ENCODE results near the gene MLXIP. TPM values are rescaled to one million over a fixed set of nuclear protein-coding genes. Genes with fewer than 3 reads are reported as not detected.

Gene MLXIP
- total RNA-seq, 4 donors from 2014 or later = 15.5 to 34.5 (median 19.8) TPM

DNA sequence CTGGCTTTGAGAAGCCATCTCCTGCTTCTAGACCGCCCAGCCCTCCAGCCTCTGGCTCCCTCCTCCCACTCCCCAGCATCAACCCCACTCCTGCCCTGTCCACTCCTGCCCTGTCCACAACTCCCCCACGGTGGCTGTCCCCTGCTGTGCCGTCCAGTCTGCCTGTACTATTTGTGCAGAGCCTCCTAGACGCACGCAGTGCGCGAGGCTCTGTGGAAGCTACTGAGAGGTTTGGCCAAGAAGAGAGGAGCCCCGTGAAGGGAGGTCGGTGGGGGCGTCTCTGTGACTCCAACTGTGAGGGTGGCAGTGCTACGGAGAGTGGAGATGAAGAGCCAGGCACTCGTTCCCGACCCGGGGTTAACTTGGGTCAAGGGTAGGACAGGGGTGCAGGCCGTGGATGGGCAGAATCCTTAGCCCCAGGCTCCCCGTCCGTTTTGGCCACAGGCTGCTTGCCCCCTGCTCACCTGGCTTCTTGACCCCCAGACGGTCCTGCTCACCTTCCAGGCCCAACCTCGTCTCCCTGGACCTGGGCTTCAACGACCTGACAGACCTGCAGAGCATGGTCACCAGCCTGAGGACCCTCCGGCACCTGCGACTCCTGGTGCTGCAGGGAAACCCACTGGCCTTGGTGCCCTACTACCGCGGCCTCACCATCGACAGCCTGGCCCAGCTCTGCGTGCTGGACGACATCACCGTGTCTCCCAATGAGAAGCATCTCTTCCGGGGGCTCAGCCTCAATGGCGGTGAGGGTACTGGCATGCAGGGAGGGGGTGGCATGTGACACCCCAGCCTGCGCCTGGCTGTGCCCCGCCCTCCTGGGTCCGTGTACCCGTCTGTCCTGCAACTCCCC, 111.3 kb downstream of the MLXIP start:
- 80 to 86% methylated on average over 33 to 34 of the region's 34 CpGs for WGBS, 2 donors

DNA sequence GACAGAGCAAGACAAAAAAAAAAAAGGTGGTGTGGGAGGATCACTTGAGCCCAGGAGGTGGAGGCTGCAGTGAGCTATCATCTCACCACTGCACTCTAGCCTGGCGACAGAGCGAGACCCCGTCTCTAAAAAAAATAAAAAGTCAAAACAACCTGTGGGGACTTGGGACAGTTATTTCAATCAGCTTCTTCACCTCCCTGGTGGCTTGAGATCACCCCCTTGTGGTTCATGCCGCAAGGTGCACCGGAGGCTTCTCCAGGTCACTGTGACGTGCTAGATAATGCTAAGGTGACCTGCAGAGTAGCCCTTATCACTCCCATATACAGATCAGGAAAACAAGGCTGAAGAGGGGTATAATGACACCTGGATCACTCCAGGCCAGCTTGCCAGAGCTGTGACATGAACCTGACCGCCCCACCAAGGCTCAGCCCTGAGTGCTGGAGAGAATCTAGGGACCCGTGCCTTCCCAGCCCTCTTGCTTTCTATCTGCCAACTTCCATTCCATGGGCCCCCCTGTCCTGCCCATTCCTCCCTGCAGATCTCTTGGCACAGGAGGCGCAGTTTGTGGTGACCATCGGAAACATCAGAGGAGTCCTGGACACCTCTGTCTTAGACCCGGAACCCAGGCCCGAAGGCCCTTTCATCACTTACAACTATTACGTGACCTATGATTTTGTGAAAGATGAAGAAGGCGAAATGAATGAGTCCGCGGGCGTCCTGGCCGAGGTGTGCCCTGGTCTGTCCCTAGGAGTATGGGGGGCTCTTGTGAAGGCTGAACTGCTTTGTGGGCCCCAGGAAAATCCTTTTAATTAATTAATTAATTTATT, 112.5 kb downstream of the MLXIP start:
- TF ChIP-seq CTCF (IDR thresholded peaks at IDR 0.05) = no peak
- no peak for TF ChIP-seq POLR2A (IDR thresholded peaks at IDR 0.05)
- 68% methylated on average over 18 of the region's 18 CpGs for WGBS, 2 donors
- intact Hi-C loops (cut with DNase I; ENCODE audit: low total_unique reads) = no loop called here
- peak in 1 of 2 donors; percentile 28 for DNase-seq (ENCODE audit: low spot score in 2 of 2)
- H3K4me3 ChIP-seq (ENCODE audit: low read depth, poor library complexity, severe bottlenecking) = no peak overlapping the region

More for the DNA sequence above, 111.3 kb downstream of the MLXIP start:
- TF ChIP-seq CTCF (IDR thresholded peaks at IDR 0.05) (no peak), POLR2A (IDR thresholded peaks at IDR 0.05) (no peak)
- no peak for DNase-seq (ENCODE audit: low spot score in 2 of 2)
- no peak overlapping the region for H3K4me3 ChIP-seq (ENCODE audit: low read depth, poor library complexity, severe bottlenecking)
- intact Hi-C loops (cut with DNase I; ENCODE audit: low total_unique reads) = no loop called here

DNA sequence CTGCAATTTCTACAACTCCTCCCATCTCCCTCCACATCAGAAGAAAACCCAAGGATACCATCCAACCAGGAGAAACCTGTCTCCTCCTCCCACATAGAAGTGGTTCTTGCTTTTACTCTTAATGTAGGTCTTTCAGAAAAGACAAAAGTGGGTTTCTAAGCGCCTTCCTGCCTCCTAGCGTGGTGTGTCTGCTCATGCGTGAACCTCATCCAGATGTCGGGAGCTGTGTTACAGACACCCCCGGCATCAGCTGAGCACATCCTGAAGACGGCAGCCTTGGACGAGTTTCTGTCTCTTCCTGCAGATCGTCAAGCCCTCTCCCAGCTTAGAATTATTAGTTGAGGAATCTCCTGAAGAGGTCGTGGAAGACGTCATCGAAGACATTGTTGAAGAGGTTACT, 113.9 kb downstream of the MLXIP start:
- TF ChIP-seq CTCF (IDR thresholded peaks at IDR 0.05) = no peak

GRCh38 chr12:122194804-122195203, 116.2 kb downstream of the MLXIP start:
- intact Hi-C loops (cut with DNase I; ENCODE audit: low total_unique reads) = no loop called here
- WGBS, 2 donors = 55 to 69% methylated on average over 1 of the region's 1 CpG

More for the DNA sequence above, 113.9 kb downstream of the MLXIP start:
- DNase-seq (ENCODE audit: low spot score in 2 of 2) = no peak
- intact Hi-C loops (cut with DNase I; ENCODE audit: low total_unique reads) = no loop called here
- WGBS, 2 donors = 78 to 82% methylated on average over 11 of the region's 11 CpGs
- H3K4me3 ChIP-seq (ENCODE audit: low read depth, poor library complexity, severe bottlenecking) = no peak overlapping the region

DNA sequence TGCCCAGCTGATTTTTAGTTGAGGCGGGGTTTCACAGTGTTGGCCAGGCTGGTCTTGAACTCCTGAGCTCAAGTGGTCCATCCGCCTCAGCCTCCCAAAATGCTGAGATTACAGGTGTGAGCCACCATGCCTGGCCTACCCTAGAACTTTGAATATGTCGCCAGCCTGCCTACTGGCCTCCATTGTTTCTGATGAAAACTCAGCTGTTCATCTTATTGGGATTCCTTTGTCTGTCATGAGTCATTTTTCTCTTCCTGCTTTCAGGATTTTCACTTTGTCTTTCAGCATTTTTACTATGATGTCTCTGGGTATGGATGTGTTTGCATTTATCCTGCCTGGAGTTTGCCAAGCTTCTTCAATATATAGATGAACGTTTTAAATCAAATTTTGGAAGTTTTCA, 116.8 kb downstream of the MLXIP start:
- DNase-seq (ENCODE audit: low spot score in 2 of 2) = no peak
- intact Hi-C loops (cut with DNase I; ENCODE audit: low total_unique reads) = no loop called here
- TF ChIP-seq CTCF (IDR thresholded peaks at IDR 0.05) = no peak
- WGBS, 2 donors = 92 to 97% methylated on average over 4 of the region's 4 CpGs
- no peak overlapping the region for H3K4me3 ChIP-seq (ENCODE audit: low read depth, poor library complexity, severe bottlenecking)

More at GRCh38 chr12:122194804-122195203, 116.2 kb downstream of the MLXIP start:
- H3K4me3 ChIP-seq (ENCODE audit: low read depth, poor library complexity, severe bottlenecking) = no peak overlapping the region
- TF ChIP-seq CTCF (IDR thresholded peaks at IDR 0.05) (no peak), POLR2A (IDR thresholded peaks at IDR 0.05) (no peak)
- DNase-seq (ENCODE audit: low spot score in 2 of 2) = no peak

Other genes with a start within 250 kb of the MLXIP start
- not detected for gene HPD, start 219.9 kb upstream of the MLXIP start, total RNA-seq
- gene PSMD9, start 190.0 kb upstream of the MLXIP start, total RNA-seq = 10 to 100 TPM; 67.9 to 87.5 (median 82.7) TPM
- 1 to 10 TPM in 3 of 4 donors, under 1 TPM in 1; 0.30 to 6.2 (median 3.4) TPM for gene CFAP251, start 160.2 kb upstream of the MLXIP start, total RNA-seq
- 10 to 100 TPM; 17.8 to 22.3 (median 18.9) TPM for gene BCL7A, start 56.9 kb upstream of the MLXIP start, total RNA-seq
- not detected for gene IL31, start 95.5 kb downstream of the MLXIP start, total RNA-seq
- 1 to 10 TPM in 2 of 4 donors, not detected in 2; 1.2 to 2.3 TPM for gene LRRC43, start 104.4 kb downstream of the MLXIP start, total RNA-seq
- gene B3GNT4, start 125.0 kb downstream of the MLXIP start, total RNA-seq = 10 to 100 TPM in 1 of 4 donors, 1 to 10 TPM in 3; 7.4 to 14.9 (median 8.1) TPM
- 10 to 100 TPM; 35.5 to 43.9 (median 40.8) TPM for gene DIABLO, start 147.3 kb downstream of the MLXIP start, total RNA-seq
- gene VPS33A, start 187.7 kb downstream of the MLXIP start, total RNA-seq = 10 to 100 TPM; 13.5 to 22.4 (median 17.3) TPM